ENCODE results near the gene DKC1.
"Not testable (repeated sequence)": the region's sequence is repeated elsewhere in the genome, so short reads cannot be mapped to it uniquely, and the experiment has no call there.

The DKC1 gene

DNA sequence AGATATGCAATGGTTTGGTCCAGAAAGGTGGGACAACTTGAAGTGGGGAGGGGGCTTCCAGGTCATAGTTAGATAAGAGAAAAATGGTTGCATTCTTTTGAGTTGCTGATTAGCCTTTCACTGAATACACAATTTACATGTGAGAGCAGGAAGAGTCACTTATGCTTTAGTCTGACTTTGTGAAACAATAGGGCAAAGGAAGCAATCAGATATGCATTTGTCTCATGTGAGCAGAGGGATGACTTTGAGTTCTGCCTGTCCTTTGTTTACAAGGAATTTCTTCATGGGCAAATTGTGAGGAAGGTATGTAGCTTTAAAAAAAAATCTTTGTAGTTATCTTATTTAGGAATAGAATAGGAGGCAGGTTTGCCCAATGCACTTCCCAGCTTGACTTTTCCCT lies 58.9 kb downstream of the DKC1 start:
- no peak for DNase-seq

DNA sequence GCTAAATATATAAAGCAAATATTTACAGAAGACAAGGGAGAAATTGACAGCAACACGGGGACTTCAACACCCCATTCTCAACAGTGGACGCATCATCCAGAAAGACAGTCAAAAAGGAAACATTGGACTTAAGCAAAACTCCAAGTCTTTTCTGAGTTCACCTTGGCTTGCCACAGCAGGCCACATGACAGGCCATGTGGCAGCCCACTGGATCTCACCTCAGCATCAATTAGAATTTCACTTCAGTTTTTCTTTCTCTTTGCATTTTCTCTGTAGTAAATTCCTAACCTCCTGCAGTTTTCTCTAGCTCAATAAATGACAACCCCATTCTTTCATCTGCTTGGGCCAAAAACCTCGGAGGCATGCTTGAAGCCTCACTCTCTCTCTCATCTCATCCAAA lies 59.4 kb downstream of the DKC1 start:
- no peak for DNase-seq

GRCh38 chrX:154824638-154825037 lies 62.0 kb downstream of the DKC1 start:
- no peak for DNase-seq

GRCh38 chrX:154825586-154825985 lies 62.9 kb downstream of the DKC1 start:
- DNase-seq, result not testable (repeated sequence)
